ENCODE data around the gene IDH3A.

- TF ChIP-seq CTCF (IDR thresholded peaks at IDR 0.05), result no peak
- TF ChIP-seq POLR2A (IDR thresholded peaks at IDR 0.05), result no peak
Observed at GRCh38 chr15:78194568-78194925, 45.4 kb downstream of the IDH3A start.
